Sigmoid colon (tissue), 7 donors: Measurements from ENCODE around the gene CST9. TPM values are rescaled to one million over a fixed set of nuclear protein-coding genes. Genes with fewer than 3 reads are reported as not detected.
A peak's percentile ranks its signal among the peaks of the same experiment; 100 is the strongest.

Experiments used
- DNase-seq: peaks from one replicate; pipeline ENCODE4 v3.0.0-alpha.2; 2019
- H3K27ac ChIP-seq, 4 donors: fragments of 200-600 bp; sonication (generic); one replicate each; pipeline ENCODE4 v1.5.1; 2016 to 2019; ENCODE audit warnings: mild to moderate bottlenecking in 1 of 4
- H3K27me3 ChIP-seq, 3 donors: fragments of 200-600 bp; sonication (generic); one replicate each; pipeline ENCODE4 v1.5.1; 2019; ENCODE audit warnings: mild to moderate bottlenecking in 1 of 3
- H3K36me3 ChIP-seq, 4 donors: fragments of 200-600 bp; sonication (generic); one replicate each; pipeline ENCODE4 v1.5.1; 2016 to 2019
- H3K4me1 ChIP-seq, 4 donors: fragments of 200-600 bp; sonication (generic); one replicate each; pipeline ENCODE4 v1.5.1; 2017 to 2019
- H3K4me3 ChIP-seq, 4 donors: fragments of 200-600 bp; sonication (generic); one replicate each; pipeline ENCODE4 v1.5.1; 2017 to 2019; ENCODE audit warnings: mild to moderate bottlenecking in 2 of 4, moderate library complexity in 1 of 4
- H3K9me3 ChIP-seq, 4 donors: fragments of 200-600 bp in 3 of 4; sonication (generic) in 3 of 4; one replicate each; pipeline versions ENCODE4 v1.5.1 to v1.6.1; 2013 to 2019
- CTCF ChIP-seq, 4 experiments: fragments of 450-650 bp in 3 of 4; fragments of 200-600 bp in 1 of 4; IDR thresholded peaks; one replicate each; pipeline ENCODE4 v1.5.1; 2016 to 2019; ENCODE audit warnings: antibody characterized with exemption in 4 of 4, mild to moderate bottlenecking in 3 of 4, moderate library complexity in 2 of 4
- EP300 ChIP-seq, 4 donors: sonication (generic); formaldehyde crosslinking; IDR thresholded peaks; one replicate each; pipeline ENCODE4 v1.6.1; 2017; ENCODE audit warnings: antibody characterized with exemption in 4 of 4
- POLR2A ChIP-seq, 2 donors: fragments of 450-650 bp; IDR thresholded peaks; one replicate each; pipeline ENCODE4 v1.6.1; 2016; ENCODE audit warnings: antibody characterized with exemption in 2 of 2, mild to moderate bottlenecking in 2 of 2, moderate library complexity in 2 of 2
- POLR2AphosphoS5 ChIP-seq, 4 donors: sonication (generic); formaldehyde crosslinking; IDR thresholded peaks; one replicate each; pipeline ENCODE4 v1.6.1; 2017; ENCODE audit warnings: antibody characterized with exemption in 4 of 4
- WGBS, 2 donors: extraction: QIAGEN DNeasy Blood & Tissue Kit; methylation state at CpG; one replicate each; pipeline ENCODE4 v1.1.7; 2013; 5-methylcytosine and 5-hydroxymethylcytosine counted together
- intact Hi-C: fragments of 100-400 bp; cut with DNase I; formaldehyde crosslinking; loops from one replicate; pipeline ENCODE4 v1.15.1; 2023
- polyA plus RNA-seq, 3 donors: library from polyadenylated mRNA; stranded (reverse); fragments of 200-250 nt; gene quantifications; one replicate each; pipeline ENCODE4 v1.2.3, GENCODE V29; 2013
- total RNA-seq, 4 donors: library from RNA; depleted of rRNA; stranded (reverse); fragments of >200 nt; gene quantifications; one replicate each; pipeline ENCODE4 v1.1.0, GENCODE V29; 2016
- donor health status: healthy with polysubstance abuse.
- donor health status: Bipolar disorder and iron deficiency.
- donor health status: healthy.

Gene CST9
- total and polyA plus RNA-seq, 7 donors, result not detected

- peak overlapping the region in 3 of 4 donors; percentile 8 to 96 (median 36) for H3K27ac ChIP-seq
- H3K9me3 ChIP-seq, result no peaks in the 10 kb centered on the region
- H3K4me3 ChIP-seq, result no peak overlapping the region
- 78 to 82% methylated on average over 8 of the region's 8 CpGs for WGBS, 2 donors
- peaks cover 0 to 48% (median 37%) of the 10 kb centered on the region in 4 donors for H3K4me1 ChIP-seq
- no peak for TF ChIP-seq POLR2A (IDR thresholded peaks at IDR 0.05)
- TF ChIP-seq POLR2AphosphoS5 (IDR thresholded peaks at IDR 0.05), result no peak
- TF ChIP-seq EP300 (IDR thresholded peaks at IDR 0.05), result no peak
- TF ChIP-seq CTCF (IDR thresholded peaks at IDR 0.05), result no peak
- no peak for DNase-seq
- no peaks in the 10 kb centered on the region for H3K27me3 ChIP-seq
- H3K36me3 ChIP-seq, result peaks cover 0 to 38% (median 17%) of the 10 kb centered on the region in 4 donors
- intact Hi-C loops, result loop anchor here (10.0 kb wide), 1 partner anchor 1412 kb away; no protein-coding TSS in a partner anchor
Measured at GRCh38 chr20:23632711-23633573, 27.2 kb upstream of the CST9 start.

- intact Hi-C loops, result loop anchor here (10.0 kb wide), 1 partner anchor 1413 kb away; no protein-coding TSS in a partner anchor
- H3K4me1 ChIP-seq, result peaks cover 0 to 48% (median 37%) of the 10 kb centered on the region in 4 donors
- H3K36me3 ChIP-seq, result peaks cover 0 to 38% (median 17%) of the 10 kb centered on the region in 4 donors
- no peaks in the 10 kb centered on the region for H3K27me3 ChIP-seq
- H3K27ac ChIP-seq, result peak overlapping the region in 3 of 4 donors; percentile 8 to 96 (median 11)
- WGBS, 2 donors, result 76 to 87% methylated on average over 12 of the region's 12 CpGs
- DNase-seq, result no peak
- H3K4me3 ChIP-seq, result no peak overlapping the region
- TF ChIP-seq EP300 (IDR thresholded peaks at IDR 0.05), result no peak
- TF ChIP-seq POLR2AphosphoS5 (IDR thresholded peaks at IDR 0.05), result no peak
- TF ChIP-seq POLR2A (IDR thresholded peaks at IDR 0.05), result no peak
- no peak for TF ChIP-seq CTCF (IDR thresholded peaks at IDR 0.05)
- no peaks in the 10 kb centered on the region for H3K9me3 ChIP-seq
Measured at GRCh38 chr20:23631981-23632710, 26.4 kb upstream of the CST9 start.

GRCh38 chr20:23631226-23631822 lies 25.6 kb upstream of the CST9 start:
- Histone ChIP-seq H3K27ac (peak overlapping the region in 2 of 4 donors; percentile 8 to 74), H3K9me3 (no peaks in the 10 kb centered on the region), H3K36me3 (peaks cover 0 to 38% (median 17%) of the 10 kb centered on the region in 4 donors), H3K4me1 (peaks cover 0 to 46% (median 33%) of the 10 kb centered on the region in 4 donors), H3K4me3 (no peak overlapping the region), H3K27me3 (no peaks in the 10 kb centered on the region)
- no peak for DNase-seq
- TF ChIP-seq POLR2A (IDR thresholded peaks at IDR 0.05) (no peak), POLR2AphosphoS5 (IDR thresholded peaks at IDR 0.05) (no peak), CTCF (IDR thresholded peaks at IDR 0.05) (no peak), EP300 (IDR thresholded peaks at IDR 0.05) (no peak)
- 95 to 96% methylated on average over 9 of the region's 9 CpGs for WGBS, 2 donors
- intact Hi-C loops, result loop anchor here (10.0 kb wide), 1 partner anchor 1413 kb away; no protein-coding TSS in a partner anchor

GRCh38 chr20:23630392-23630849 lies 24.7 kb upstream of the CST9 start:
- TF ChIP-seq POLR2AphosphoS5 (IDR thresholded peaks at IDR 0.05) (no peak), POLR2A (IDR thresholded peaks at IDR 0.05) (no peak), CTCF (IDR thresholded peaks at IDR 0.05) (no peak), EP300 (IDR thresholded peaks at IDR 0.05) (no peak)
- 88 to 92% methylated on average over 4 of the region's 4 CpGs for WGBS, 2 donors
- peak overlapping the region in 3 of 4 donors; percentile 6 to 74 (median 47) for H3K27ac ChIP-seq
- DNase-seq, result no peak
- H3K9me3 ChIP-seq, result no peaks in the 10 kb centered on the region
- no peak overlapping the region for H3K4me3 ChIP-seq
- intact Hi-C loops, result loop anchor here (10.0 kb wide), 1 partner anchor 1414 kb away; no protein-coding TSS in a partner anchor
- no peaks in the 10 kb centered on the region for H3K27me3 ChIP-seq
- H3K36me3 ChIP-seq, result peaks cover 0 to 38% (median 17%) of the 10 kb centered on the region in 4 donors
- peaks cover 0 to 46% (median 30%) of the 10 kb centered on the region in 4 donors for H3K4me1 ChIP-seq
